ENCODE data around the gene ZNF536. TPM values are rescaled to one million over a fixed set of nuclear protein-coding genes. Genes with fewer than 3 reads are reported as not detected.

The ZNF536 gene
- total and polyA plus RNA-seq, 2 donors (not counting 1 experiment from before 2014, with no cell fraction given) = not detected

GRCh38 chr19:30390356-30390988 lies 18.3 kb downstream of the ZNF536 start:
- Mint-ChIP-seq H3K27ac (no peak overlapping the region), H3K4me1 (no peaks in the 10 kb centered on the region), H3K27me3 (peaks cover 4% of the 10 kb centered on the region), H3K4me3 (no peak overlapping the region), H3K9me3 (ENCODE audit: insufficient read depth) (no peaks in the 10 kb centered on the region)
- WGBS (ENCODE audit: insufficient coverage) = 91% methylated on average over 8 of the region's 9 CpGs
- Histone ChIP-seq H3K9ac (ENCODE audit: low read length) (no peak overlapping the region), H2AFZ (ENCODE audit: insufficient read depth, low read depth, low read length, poor library complexity, severe bottlenecking) (no peak overlapping the region), H3K27ac (ENCODE audit: low read length in 2 of 2) (no peak overlapping the region), H3K4me1 (ENCODE audit: control insufficient read depth in 2 of 2, insufficient read depth in 2 of 2, low read length in 2 of 2) (no peaks in the 10 kb centered on the region), H3K36me3 (replicated peaks in 1 of 2; ENCODE audit: control extremely low read depth in 1 of 2, control insufficient read depth in 1 of 2, extremely low read depth in 1 of 2, insufficient read depth in 2 of 2, low read length in 1 of 2) (no peaks in the 10 kb centered on the region), H3K79me2 (ENCODE audit: control insufficient read depth, insufficient read depth, low read length) (no peaks in the 10 kb centered on the region), H3K4me3 (ENCODE audit: control extremely low read depth in 1 of 5, extremely low read depth in 1 of 5, insufficient read depth in 1 of 5, low read depth in 2 of 5, low read length in 4 of 5) (no peak overlapping the region), H3K27me3 (replicated peaks in 1 of 4; ENCODE audit: control extremely low read depth in 1 of 4, control insufficient read depth in 3 of 4, insufficient read depth in 4 of 4, low read length in 3 of 4) (no peaks in the 10 kb centered on the region), H4K20me1 (ENCODE audit: control insufficient read depth, insufficient read depth, low read length, poor library complexity, severe bottlenecking) (no peaks in the 10 kb centered on the region), H3K4me2 (replicated peaks; ENCODE audit: low read depth, low read length, poor library complexity, severe bottlenecking) (no peak overlapping the region), H3K9me3 (ENCODE audit: control extremely low read depth in 1 of 3, control insufficient read depth in 2 of 3, insufficient read depth in 1 of 3, low read length in 2 of 3) (peaks cover 0 to 10% (median 0%) of the 10 kb centered on the region in 3 donors)
- intact Hi-C loops (cut with micrococcal nuclease) = no loop called here
- TF ChIP-seq EZH2 (IDR thresholded peaks at IDR 0.05; ENCODE audit: borderline replicate concordance, insufficient read depth, low read depth, low read length, poor library complexity, severe bottlenecking) (no peak), CTCF (IDR thresholded peaks at IDR 0.05) (no peak)
- ATAC-seq (ENCODE audit: low read depth) = no peak
- no peak for DNase-seq
- ChIA-PET CTCF (no interaction called here), POLR2A (no interaction called here)

- Histone ChIP-seq H3K4me2 (replicated peaks; ENCODE audit: low read depth, low read length, poor library complexity, severe bottlenecking) (no peak overlapping the region), H3K9me3 (ENCODE audit: control extremely low read depth in 1 of 3, control insufficient read depth in 2 of 3, insufficient read depth in 1 of 3, low read length in 2 of 3) (peaks cover 0 to 7% (median 0%) of the 10 kb centered on the region in 3 donors), H4K20me1 (ENCODE audit: control insufficient read depth, insufficient read depth, low read length, poor library complexity, severe bottlenecking) (no peaks in the 10 kb centered on the region), H3K79me2 (ENCODE audit: control insufficient read depth, insufficient read depth, low read length) (no peaks in the 10 kb centered on the region), H2AFZ (ENCODE audit: insufficient read depth, low read depth, low read length, poor library complexity, severe bottlenecking) (no peak overlapping the region), H3K36me3 (replicated peaks in 1 of 2; ENCODE audit: control extremely low read depth in 1 of 2, control insufficient read depth in 1 of 2, extremely low read depth in 1 of 2, insufficient read depth in 2 of 2, low read length in 1 of 2) (no peaks in the 10 kb centered on the region), H3K27me3 (replicated peaks in 1 of 4; ENCODE audit: control extremely low read depth in 1 of 4, control insufficient read depth in 3 of 4, insufficient read depth in 4 of 4, low read length in 3 of 4) (no peaks in the 10 kb centered on the region), H3K4me1 (ENCODE audit: control insufficient read depth in 2 of 2, insufficient read depth in 2 of 2, low read length in 2 of 2) (no peaks in the 10 kb centered on the region), H3K4me3 (ENCODE audit: control extremely low read depth in 1 of 5, extremely low read depth in 1 of 5, insufficient read depth in 1 of 5, low read depth in 2 of 5, low read length in 4 of 5) (no peak overlapping the region), H3K9ac (ENCODE audit: low read length) (no peak overlapping the region), H3K27ac (ENCODE audit: low read length in 2 of 2) (no peak overlapping the region)
- TF ChIP-seq CTCF (IDR thresholded peaks at IDR 0.05) (no peak), EZH2 (IDR thresholded peaks at IDR 0.05; ENCODE audit: borderline replicate concordance, insufficient read depth, low read depth, low read length, poor library complexity, severe bottlenecking) (no peak)
- Mint-ChIP-seq H3K27me3 (peaks cover 4% of the 10 kb centered on the region), H3K4me1 (no peaks in the 10 kb centered on the region), H3K9me3 (ENCODE audit: insufficient read depth) (no peaks in the 10 kb centered on the region), H3K4me3 (no peak overlapping the region), H3K27ac (no peak overlapping the region)
- ATAC-seq (ENCODE audit: low read depth) = no peak
- 94% methylated on average over 4 of the region's 5 CpGs for WGBS (ENCODE audit: insufficient coverage)
- POLR2A ChIA-PET = no interaction called here
- CTCF ChIA-PET = no interaction called here
- intact Hi-C loops (cut with micrococcal nuclease) = no loop called here
- no peak for DNase-seq
These were observed 18.9 kb downstream of the ZNF536 start for GRCh38 chr19:30391052-30391451.

Measured in B cell (primary cell).